ENCODE measurements around the gene GMCL2.

GRCh38 chr5:178207917-178208280 is 20.7 kb upstream of the GMCL2 start:
- no peak for TF ChIP-seq CTCF (IDR thresholded peaks at IDR 0.05)
- no peak for TF ChIP-seq EP300 (IDR thresholded peaks at IDR 0.05)

Data from gastroesophageal sphincter (tissue), 3 donors.